Activated T-cell treated with anti-CD3 and anti-CD28 coated beads, Interleukin-2, amount 50 U/mL, for 24 hours (primary cell): ENCODE results near the gene CXCR5.

ENCODE experiments used
- DNase-seq: peaks from one replicate; pipeline ENCODE4 v3.0.0-alpha.2; 2020
- H3K27ac Mint-ChIP-seq: 2 replicates; pipeline ENCODE4 v1.8.0; 2020; ENCODE audit warnings: mild to moderate bottlenecking, mixed read lengths
- H3K27me3 Mint-ChIP-seq: 2 replicates; pipeline ENCODE4 v1.8.0; 2020; ENCODE audit warnings: mixed read lengths
- H3K36me3 Mint-ChIP-seq: 2 replicates; pipeline ENCODE4 v1.8.0; 2020; ENCODE audit warnings: low read depth, mixed read lengths
- H3K4me1 Mint-ChIP-seq: 2 replicates; pipeline ENCODE4 v1.8.0; 2020; ENCODE audit warnings: low read depth, mixed read lengths
- H3K4me3 Mint-ChIP-seq: 2 replicates; pipeline ENCODE4 v1.8.0; 2020; ENCODE audit warnings: mild to moderate bottlenecking, moderate library complexity, mixed read lengths
- H3K9me3 Mint-ChIP-seq: 2 replicates; pipeline ENCODE4 v1.8.0; 2020; ENCODE audit warnings: mixed read lengths

CXCR5 gene

DNA sequence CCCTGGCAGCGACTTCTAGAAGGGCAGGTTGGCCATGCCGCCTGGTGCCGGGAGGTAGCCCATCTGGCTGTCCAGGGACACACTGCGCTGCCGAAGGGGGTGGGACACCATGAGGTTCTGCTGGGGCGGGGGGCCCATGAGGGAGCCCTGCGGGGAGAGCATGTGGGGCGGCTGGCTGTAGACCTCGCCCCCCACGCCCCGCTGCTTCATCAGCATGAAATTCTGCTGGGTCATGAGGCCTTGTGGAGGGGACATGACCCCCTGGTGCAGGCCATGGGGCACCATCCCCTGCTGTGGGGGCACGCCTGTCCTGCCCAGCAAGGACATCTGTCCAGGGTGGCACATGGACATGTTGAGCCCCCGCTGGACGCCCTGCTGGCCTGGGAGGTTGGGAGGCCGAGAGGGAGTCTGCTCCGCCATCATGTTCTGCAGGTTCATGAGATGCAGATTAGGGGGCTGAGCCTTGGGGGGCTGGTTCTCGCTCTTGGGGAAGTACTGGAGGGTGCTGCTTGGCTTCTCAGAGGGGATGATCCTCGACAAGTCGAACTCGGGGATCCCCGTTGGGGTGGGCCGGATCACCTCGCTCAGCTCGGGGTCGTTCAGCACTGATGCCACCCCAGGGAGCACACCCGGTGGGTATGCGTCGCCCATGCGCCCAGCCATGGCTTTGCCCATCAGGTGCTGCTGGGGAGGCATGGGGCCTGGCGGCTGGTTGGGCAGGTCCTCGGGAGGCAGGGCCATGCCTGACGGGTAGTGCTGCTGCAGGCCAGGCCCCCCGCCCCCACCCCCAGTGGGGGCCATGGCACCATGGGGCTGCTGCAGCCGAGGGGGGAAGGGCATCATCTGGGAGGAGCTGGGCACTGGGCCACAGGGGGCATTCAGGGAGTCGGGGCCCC is 15.0 kb downstream of the CXCR5 start:
- no peak for DNase-seq
- H3K4me3 Mint-ChIP-seq, result no peak overlapping the region

DNA sequence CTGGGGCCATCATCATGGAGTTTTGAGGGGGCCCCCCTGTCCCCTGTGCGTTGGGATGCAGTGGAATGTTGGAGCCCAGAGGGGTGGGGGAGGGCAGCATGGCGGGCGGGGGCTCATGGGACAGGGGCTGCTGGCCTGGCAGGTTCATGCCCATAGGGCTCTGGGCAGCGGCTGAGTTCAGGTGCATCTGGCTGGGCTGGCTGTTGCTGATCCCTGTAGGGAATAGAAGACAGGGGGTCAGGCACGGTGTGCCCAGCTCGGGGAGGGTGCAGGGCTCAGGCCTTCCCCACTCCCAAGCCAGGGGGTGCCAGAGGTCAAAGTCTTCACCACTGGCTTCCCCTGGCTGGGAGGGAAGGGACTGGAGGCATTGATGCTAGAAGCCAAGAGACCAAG is 15.6 kb downstream of the CXCR5 start:
- peaks cover 74% of the 10 kb centered on the region for H3K36me3 Mint-ChIP-seq
- no peaks in the 10 kb centered on the region for H3K27me3 Mint-ChIP-seq
- peak overlapping the region; percentile 55 for H3K27ac Mint-ChIP-seq
- no peaks in the 10 kb centered on the region for H3K9me3 Mint-ChIP-seq
- no peak for DNase-seq
- no peak overlapping the region for H3K4me3 Mint-ChIP-seq
- peaks cover 45% of the 10 kb centered on the region for H3K4me1 Mint-ChIP-seq

More for the DNA sequence above, 15.0 kb downstream of the CXCR5 start:
- Mint-ChIP-seq H3K27me3 (no peaks in the 10 kb centered on the region), H3K27ac (peak overlapping the region; percentile 77), H3K36me3 (peaks cover 75% of the 10 kb centered on the region), H3K9me3 (no peaks in the 10 kb centered on the region), H3K4me1 (peaks cover 51% of the 10 kb centered on the region)

DNA sequence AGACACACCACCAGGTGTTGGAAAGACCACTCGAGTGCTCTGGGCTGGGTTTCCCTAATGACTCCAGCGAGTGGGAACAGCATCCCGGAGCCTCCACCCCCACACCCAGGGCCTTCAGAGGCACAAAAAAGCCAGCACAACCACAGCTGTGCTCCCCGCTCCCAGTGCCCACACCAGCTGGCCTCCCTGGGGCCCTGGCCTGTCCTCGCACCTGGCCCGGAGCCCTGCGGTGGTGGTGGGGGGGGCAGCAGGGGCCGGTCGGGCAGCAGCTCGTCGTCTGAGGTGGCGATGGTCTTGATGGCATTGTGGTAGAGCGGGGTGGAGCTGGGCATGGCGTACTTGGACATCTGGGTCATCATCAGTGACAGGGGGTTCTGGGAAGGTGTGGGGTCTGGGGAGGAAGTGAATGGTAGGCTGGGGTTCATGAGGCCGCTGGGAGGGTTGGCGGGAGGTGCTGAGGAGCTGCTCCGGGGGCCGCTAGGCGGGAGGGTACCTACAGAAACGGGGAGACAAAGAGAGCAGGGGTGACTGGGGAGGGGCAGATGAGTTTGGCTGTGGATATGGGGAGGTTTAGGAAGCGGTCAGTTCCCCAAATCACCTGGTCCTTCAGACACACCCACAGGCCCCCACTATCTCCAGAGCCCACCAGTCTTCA is 16.1 kb downstream of the CXCR5 start:
- Mint-ChIP-seq H3K27me3 (no peaks in the 10 kb centered on the region), H3K36me3 (peaks cover 73% of the 10 kb centered on the region), H3K4me1 (peaks cover 40% of the 10 kb centered on the region), H3K4me3 (no peak overlapping the region), H3K9me3 (no peaks in the 10 kb centered on the region), H3K27ac (peak overlapping the region; percentile 80)
- no peak for DNase-seq

DNA sequence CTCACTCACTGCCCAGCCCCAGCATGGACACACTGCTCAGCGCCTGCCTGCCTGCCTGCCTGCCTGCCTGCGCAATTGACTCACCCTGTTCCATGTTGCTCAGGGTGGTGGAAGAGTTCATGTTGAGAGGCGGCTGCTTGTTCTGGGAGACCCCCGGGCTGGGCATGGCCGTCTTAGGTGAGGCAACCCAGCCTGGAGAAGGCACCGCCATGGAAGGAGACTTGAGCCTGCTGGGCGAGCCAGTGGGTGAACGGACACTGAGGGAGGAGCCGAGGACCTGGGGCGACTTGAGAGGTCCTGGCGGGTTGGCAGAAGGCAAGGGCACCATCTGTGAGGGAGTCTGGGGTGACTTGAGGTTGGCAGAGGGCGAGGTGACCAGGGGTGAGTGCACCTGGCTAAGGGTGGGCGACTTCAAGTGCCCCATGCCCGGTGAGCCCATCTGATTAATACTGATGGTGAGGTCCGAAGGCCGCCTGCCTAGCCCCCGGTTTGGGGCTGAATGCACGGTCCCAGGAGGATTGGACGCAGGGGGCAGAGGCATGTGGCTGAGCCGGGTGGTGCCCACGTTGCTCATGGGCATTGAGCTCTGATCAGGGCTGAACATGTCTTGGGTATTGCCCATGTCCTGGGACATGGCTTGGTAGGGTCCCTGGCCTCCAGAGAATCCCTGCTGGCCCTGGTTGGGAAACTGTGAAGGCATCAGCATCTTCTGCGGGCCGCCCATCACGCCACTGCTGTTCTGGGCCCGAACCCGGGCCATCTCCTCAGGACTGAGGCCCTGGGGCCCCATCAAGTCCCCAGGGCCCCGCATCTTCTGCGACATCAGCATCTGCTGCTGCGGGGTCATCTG is 17.1 kb downstream of the CXCR5 start:
- no peaks in the 10 kb centered on the region for H3K27me3 Mint-ChIP-seq
- no peak overlapping the region for H3K4me3 Mint-ChIP-seq
- peaks cover 69% of the 10 kb centered on the region for H3K36me3 Mint-ChIP-seq
- no peak for DNase-seq
- H3K27ac Mint-ChIP-seq, result peak overlapping the region; percentile 80
- peaks cover 30% of the 10 kb centered on the region for H3K4me1 Mint-ChIP-seq
- no peaks in the 10 kb centered on the region for H3K9me3 Mint-ChIP-seq

DNA sequence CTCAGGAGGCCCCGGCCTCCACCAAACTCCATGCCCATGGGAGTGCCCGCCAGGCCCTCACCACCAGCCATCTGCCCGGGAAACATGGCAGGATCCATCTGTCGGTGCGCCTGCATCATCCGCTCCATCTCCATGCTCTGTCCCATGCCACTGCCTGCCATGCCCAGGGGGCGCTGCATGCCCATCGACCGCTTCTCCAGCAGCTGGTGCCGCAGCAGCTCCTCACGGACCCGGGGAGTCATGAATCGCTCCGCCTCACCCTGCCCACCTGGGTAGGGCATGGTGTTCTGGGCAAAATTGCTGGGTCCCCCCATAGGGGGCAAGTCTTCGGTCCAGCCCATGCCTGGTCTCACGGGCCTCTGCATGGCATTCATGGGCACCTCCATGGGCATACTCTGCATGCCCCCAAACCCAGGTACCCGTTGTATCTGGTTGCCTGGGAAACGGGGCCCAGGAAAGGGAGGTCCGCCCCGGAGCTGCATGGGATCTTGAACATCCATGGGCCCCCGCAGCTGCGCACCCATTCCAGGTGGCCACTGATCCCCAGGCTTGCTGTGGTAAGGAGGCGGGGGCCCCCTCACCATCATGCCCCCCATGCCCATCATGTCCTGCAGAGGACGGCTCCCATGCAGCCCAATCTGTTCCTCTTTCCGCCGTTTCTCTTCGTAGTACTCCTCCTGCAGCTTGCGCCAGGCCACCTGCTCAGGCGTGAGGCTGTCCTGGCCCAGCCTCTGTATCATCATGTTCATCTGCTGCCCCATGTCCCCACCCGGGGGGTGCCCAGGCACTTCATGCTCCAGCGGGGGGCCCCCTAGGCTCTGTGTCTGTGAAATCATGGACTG is 18.0 kb downstream of the CXCR5 start:
- Mint-ChIP-seq H3K27ac (peak overlapping the region; percentile 80), H3K4me3 (no peak overlapping the region), H3K9me3 (no peaks in the 10 kb centered on the region), H3K36me3 (peaks cover 73% of the 10 kb centered on the region), H3K27me3 (no peaks in the 10 kb centered on the region), H3K4me1 (peaks cover 24% of the 10 kb centered on the region)
- DNase-seq, result no peak

DNA sequence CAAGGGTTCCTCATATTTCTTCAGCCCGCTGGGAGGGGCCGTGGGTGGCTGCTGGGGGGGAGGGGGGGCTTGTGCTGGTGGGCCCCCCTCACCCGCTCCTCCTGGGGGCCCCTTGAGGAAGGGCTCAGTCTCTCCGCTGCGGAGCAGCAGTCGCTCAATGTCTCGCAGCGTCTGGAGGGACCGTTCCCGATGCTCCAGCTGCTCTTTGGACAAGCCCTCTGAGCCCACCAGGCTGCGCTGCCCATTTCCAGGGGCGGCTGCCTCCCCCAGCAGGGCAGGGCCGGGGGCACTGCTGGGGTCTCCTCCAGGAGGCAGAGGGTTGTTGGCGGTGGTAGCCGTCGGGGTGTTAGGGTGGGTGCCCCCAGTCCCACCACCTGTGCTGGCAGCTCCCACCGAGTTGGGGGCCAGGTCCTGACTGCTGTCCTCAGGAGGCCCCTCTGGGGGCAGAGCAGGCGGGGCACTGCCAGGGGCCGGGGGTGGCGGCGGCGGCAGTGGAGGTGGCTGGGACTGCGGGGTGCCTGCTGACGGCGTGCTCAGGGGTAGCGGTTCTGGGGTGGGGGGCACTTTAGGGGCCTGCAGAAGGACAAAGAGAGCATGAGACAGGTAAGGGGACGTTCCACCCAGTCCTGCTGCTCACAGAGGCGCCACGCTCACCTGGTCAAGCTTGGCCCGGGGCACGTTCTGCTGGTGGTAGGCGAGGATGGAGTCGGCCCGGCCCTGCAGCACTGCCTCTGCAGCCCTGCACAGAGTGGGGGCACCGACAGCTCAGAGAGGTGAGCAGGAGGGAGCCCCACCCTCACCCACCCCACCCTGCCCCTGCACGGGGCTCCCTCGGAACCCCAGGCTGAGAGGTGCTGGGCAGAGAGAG is 18.9 kb downstream of the CXCR5 start:
- H3K27ac Mint-ChIP-seq, result no peak overlapping the region
- H3K9me3 Mint-ChIP-seq, result no peaks in the 10 kb centered on the region
- no peak overlapping the region for H3K4me3 Mint-ChIP-seq
- H3K36me3 Mint-ChIP-seq, result peaks cover 75% of the 10 kb centered on the region
- no peak for DNase-seq
- H3K4me1 Mint-ChIP-seq, result peaks cover 24% of the 10 kb centered on the region
- no peaks in the 10 kb centered on the region for H3K27me3 Mint-ChIP-seq

DNA sequence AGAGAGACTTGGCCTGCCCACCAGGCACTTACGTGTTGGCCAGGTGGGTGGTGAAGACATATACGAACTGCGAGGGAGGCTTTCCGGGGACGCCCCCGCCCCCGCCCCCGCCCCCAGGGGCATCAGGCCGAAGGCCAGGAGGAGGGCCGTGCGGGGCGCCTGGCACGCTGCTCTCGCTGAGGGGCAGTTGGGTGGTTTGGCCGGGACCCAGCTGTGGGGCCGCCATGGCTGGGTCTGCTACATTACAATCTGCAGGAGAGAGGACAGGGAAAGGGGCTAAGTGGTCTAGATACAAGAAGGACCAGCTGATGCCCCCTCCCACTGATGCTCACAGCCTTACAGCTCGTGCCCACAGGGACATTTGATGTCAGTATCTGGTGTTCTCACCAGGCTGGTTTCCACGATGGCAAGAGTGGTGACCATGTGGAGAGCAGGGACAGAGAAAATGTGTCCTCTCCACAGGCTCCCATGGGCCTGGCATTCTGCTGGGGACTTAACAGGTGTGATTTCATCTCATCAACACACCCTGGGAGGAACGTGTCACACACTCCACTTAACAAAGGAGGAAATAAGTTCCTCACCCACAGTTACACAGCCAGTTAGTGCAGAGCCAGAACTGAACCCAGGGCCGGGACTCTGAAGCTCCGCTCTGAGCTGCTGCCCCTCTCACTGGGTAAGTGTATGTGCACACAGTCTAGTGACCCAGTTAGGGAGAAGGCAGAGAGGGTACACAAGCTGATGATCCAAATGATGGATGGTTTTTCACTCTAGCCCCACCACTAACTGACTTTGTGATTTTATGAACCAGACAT is 19.7 kb downstream of the CXCR5 start:
- H3K27me3 Mint-ChIP-seq, result no peaks in the 10 kb centered on the region
- peaks cover 78% of the 10 kb centered on the region for H3K36me3 Mint-ChIP-seq
- H3K27ac Mint-ChIP-seq, result peak overlapping the region; percentile 62
- peaks cover 29% of the 10 kb centered on the region for H3K4me1 Mint-ChIP-seq
- no peaks in the 10 kb centered on the region for H3K9me3 Mint-ChIP-seq
- no peak overlapping the region for H3K4me3 Mint-ChIP-seq
- DNase-seq, result no peak

DNA sequence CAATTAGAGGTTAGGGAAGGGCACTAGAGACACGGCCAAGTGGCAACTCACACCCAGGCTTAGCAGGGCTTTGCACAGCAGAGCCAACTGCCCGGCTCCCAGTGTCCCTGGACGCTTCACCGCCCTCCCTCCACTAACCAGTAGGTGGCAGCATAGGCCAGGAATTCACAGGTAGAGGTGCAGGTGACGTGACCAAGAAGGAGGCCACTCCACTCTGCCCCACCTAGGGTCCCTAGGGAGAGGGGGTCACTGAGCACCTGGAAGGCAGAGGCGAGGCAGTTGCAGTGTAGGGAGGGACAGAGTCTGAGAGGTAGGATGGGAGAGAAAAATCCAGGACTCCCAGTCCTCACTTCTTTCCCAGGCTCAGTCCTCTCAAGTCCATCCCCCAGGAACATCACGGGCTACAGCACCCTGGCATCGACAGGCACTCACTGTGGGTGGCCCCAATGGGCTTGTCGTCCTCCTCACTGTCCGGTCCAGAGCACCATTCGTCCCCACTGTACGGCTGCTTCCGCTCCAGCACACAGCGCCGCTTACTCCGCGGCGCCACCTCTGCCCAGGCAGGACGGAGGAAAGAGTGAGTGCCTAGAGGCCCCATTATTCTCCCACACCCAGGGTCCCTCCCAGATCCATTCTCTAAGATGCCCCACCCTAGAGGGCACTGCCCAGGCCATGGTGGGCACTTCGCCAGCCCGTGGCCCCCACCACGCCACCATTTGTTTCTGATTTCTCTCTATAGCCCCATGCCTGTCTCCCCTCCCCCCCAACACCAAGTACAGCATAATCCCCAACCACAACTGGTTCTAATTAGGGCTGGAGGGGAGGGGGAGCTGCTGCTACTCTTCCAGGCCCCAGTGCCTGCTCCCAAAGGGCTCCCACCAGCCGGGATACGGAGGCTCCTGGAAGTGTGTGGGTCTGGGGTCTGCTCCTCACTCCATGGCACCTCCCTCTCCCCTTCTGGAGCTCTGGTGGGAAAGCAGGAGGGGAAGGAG is 23.7 kb downstream of the CXCR5 start:
- H3K27me3 Mint-ChIP-seq, result no peaks in the 10 kb centered on the region
- H3K36me3 Mint-ChIP-seq, result peaks cover 46% of the 10 kb centered on the region
- H3K4me3 Mint-ChIP-seq, result no peak overlapping the region
- H3K27ac Mint-ChIP-seq, result peak overlapping the region; percentile 85
- H3K9me3 Mint-ChIP-seq, result no peaks in the 10 kb centered on the region
- H3K4me1 Mint-ChIP-seq, result peaks cover 46% of the 10 kb centered on the region
- DNase-seq, result peak; percentile 93

DNA sequence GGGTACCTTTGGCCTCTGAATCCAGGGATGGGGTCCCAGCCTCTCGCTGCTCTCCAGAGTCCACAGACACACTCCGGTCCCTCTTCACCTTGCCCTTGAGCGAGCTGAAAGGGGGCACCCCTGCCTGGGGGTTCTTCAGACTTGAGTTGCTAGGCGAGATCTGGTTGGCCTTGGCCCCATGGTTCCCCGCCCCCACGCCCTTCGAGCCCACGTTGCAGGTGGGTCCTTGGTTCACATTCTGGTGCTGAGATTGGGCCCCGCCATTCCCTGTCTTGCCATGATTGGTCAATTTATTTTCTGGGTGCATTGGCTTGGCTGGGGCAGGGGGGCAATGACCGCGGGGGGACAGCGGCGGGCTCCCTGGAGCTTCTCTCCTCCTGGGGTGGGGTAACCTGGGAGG is 24.6 kb downstream of the CXCR5 start:
- Mint-ChIP-seq H3K4me3 (no peak overlapping the region), H3K4me1 (peaks cover 56% of the 10 kb centered on the region), H3K27me3 (no peaks in the 10 kb centered on the region), H3K27ac (peak overlapping the region; percentile 51), H3K36me3 (peaks cover 45% of the 10 kb centered on the region), H3K9me3 (no peaks in the 10 kb centered on the region)
- DNase-seq, result no peak

DNA sequence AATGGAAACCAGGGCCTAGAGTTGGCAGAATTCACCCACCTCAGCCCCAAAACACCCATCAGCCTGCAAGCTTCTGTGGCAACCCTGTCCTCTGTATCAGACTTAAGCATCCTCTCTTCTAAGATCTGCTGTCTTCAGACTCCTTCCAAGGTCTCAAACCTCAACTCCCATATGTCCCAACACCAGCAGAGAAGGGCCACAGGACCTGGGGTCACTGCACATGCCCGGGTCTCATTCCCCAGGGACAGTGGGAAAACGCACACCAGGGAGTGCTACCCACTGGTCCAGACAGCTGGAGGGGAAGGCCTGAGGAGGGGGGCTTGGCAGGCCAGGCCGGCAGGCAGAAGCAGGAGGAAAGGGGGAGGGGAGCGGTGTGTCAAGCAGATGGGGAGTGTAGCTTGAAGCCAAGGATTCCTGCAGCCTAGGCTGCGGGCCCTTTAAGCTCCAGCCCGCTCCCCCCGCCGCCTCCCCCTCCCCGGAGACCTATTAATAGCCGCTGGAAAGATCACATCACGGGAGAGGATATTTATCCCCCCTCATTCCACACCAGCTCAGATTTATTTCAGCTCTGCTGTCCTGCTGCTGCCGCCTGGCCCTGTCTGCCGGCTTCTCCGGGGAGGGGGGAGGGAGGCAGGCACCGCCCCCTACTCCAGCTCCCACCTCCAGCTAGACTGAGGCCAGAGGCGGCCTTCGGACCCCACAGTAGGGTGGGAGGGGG is 25.4 kb downstream of the CXCR5 start:
- H3K27me3 Mint-ChIP-seq, result no peaks in the 10 kb centered on the region
- H3K9me3 Mint-ChIP-seq, result no peaks in the 10 kb centered on the region
- peaks cover 37% of the 10 kb centered on the region for H3K36me3 Mint-ChIP-seq
- H3K27ac Mint-ChIP-seq, result peak overlapping the region; percentile 87
- no peak overlapping the region for H3K4me3 Mint-ChIP-seq
- H3K4me1 Mint-ChIP-seq, result peaks cover 62% of the 10 kb centered on the region
- DNase-seq, result peak; percentile 42

DNA sequence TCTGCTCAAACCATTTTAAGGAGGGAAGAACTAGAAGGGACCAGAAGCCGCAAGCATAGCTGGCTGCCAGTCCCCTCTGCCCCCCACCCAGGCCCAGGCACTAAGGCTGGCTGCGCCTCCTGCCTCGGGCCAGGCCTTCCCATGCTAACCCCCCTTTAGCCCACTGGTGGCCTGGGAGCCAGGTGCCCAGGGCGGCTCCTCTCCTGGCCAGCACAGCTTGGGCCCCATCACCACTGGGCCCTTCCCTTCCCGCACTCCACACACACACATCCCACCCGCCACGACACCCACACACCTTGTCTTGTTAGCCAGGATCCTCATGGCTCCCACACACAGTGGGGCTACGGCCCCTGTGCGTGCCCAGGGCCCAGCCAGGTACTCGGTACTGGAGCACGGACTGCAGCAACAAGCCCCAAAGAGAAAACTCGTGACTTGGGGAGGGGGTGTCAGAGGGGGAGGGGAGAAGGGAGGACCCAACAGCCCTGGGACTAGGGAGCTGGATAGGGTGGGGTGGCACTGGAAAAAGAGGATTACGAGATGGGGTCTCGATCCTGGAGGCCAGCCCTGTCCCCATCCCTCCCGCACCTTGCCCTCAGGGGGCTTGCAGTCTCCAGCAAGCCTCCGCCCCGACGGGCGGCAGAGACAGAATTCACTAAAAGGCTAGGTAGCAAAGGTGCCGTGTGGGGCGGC is 26.1 kb downstream of the CXCR5 start:
- Mint-ChIP-seq H3K4me1 (peaks cover 69% of the 10 kb centered on the region), H3K27ac (peak overlapping the region; percentile 87), H3K9me3 (no peaks in the 10 kb centered on the region), H3K27me3 (no peaks in the 10 kb centered on the region), H3K4me3 (peak overlapping the region; percentile 51), H3K36me3 (peaks cover 35% of the 10 kb centered on the region)
- DNase-seq, result peak; percentile 41
